ENCODE measurements around the gene SWI5.

The SWI5 gene

GRCh38 chr9:128257086-128257825 lies 18.8 kb upstream of the SWI5 start (continued):
- TF ChIP-seq GLIS3 (CRISPR knock-in tag; IDR thresholded peaks at IDR 0.05), result no peak
- TF ChIP-seq ZFP3 (CRISPR knock-in tag; IDR thresholded peaks at IDR 0.05), result no peak
- no peak for TF ChIP-seq ESRRG (CRISPR knock-in tag; IDR thresholded peaks at IDR 0.05)
- no peak for TF ChIP-seq ZNF70 (CRISPR knock-in tag; IDR thresholded peaks at IDR 0.05)
- TF ChIP-seq TOX (CRISPR knock-in tag; IDR thresholded peaks at IDR 0.05; ENCODE audit: borderline replicate concordance), result no peak
- no peak for TF ChIP-seq SNAI2 (CRISPR knock-in tag; IDR thresholded peaks at IDR 0.05)
- no peak for TF ChIP-seq ISL1 (CRISPR knock-in tag; IDR thresholded peaks at IDR 0.05)
- TF ChIP-seq BACH2 (CRISPR knock-in tag; IDR thresholded peaks at IDR 0.05; ENCODE audit: borderline replicate concordance), result no peak
- TF ChIP-seq ZNF565 (CRISPR knock-in tag; conservative IDR thresholded peaks at IDR 0.05; ENCODE audit: low read depth), result no peak

GRCh38 chr9:128257907-128258306 lies 18.2 kb upstream of the SWI5 start:
- no peak for ATAC-seq
- TF ChIP-seq PPARA (CRISPR knock-in tag; IDR thresholded peaks at IDR 0.05; ENCODE audit: borderline replicate concordance), result no peak
- TF ChIP-seq, protein P1, sequence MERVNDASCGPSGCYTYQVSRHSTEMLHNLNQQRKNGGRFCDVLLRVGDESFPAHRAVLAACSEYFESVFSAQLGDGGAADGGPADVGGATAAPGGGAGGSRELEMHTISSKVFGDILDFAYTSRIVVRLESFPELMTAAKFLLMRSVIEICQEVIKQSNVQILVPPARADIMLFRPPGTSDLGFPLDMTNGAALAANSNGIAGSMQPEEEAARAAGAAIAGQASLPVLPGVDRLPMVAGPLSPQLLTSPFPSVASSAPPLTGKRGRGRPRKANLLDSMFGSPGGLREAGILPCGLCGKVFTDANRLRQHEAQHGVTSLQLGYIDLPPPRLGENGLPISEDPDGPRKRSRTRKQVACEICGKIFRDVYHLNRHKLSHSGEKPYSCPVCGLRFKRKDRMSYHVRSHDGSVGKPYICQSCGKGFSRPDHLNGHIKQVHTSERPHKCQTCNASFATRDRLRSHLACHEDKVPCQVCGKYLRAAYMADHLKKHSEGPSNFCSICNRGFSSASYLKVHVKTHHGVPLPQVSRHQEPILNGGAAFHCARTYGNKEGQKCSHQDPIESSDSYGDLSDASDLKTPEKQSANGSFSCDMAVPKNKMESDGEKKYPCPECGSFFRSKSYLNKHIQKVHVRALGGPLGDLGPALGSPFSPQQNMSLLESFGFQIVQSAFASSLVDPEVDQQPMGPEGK (CRISPR knock-in tag; IDR thresholded peaks at IDR 0.05; ENCODE audit: borderline replicate concordance), result no peak
- no peak for TF ChIP-seq CSDC2 (CRISPR knock-in tag; IDR thresholded peaks at IDR 0.05)
- TF ChIP-seq TOX (CRISPR knock-in tag; IDR thresholded peaks at IDR 0.05; ENCODE audit: borderline replicate concordance), result no peak
- TF ChIP-seq RARB (CRISPR knock-in tag; IDR thresholded peaks at IDR 0.05), result no peak

- no peak for ATAC-seq
- TF ChIP-seq, protein P1 (CRISPR knock-in tag; IDR thresholded peaks at IDR 0.05; ENCODE audit: borderline replicate concordance), result no peak
- TF ChIP-seq BACH2 (CRISPR knock-in tag; IDR thresholded peaks at IDR 0.05; ENCODE audit: borderline replicate concordance) (no peak), POU6F1 (CRISPR knock-in tag; IDR thresholded peaks at IDR 0.05; ENCODE audit: borderline replicate concordance, low read depth) (no peak), ZFP30 (CRISPR knock-in tag; IDR thresholded peaks at IDR 0.05) (no peak), CSDC2 (CRISPR knock-in tag; IDR thresholded peaks at IDR 0.05) (no peak), RARB (CRISPR knock-in tag; IDR thresholded peaks at IDR 0.05) (no peak), ZNF70 (CRISPR knock-in tag; IDR thresholded peaks at IDR 0.05) (no peak), PPARA (CRISPR knock-in tag; IDR thresholded peaks at IDR 0.05; ENCODE audit: borderline replicate concordance) (no peak), ZC3H10 (CRISPR knock-in tag; IDR thresholded peaks at IDR 0.05) (no peak), ZNF8 (CRISPR knock-in tag; IDR thresholded peaks at IDR 0.05) (no peak), ISL1 (CRISPR knock-in tag; IDR thresholded peaks at IDR 0.05) (no peak), SNAI2 (CRISPR knock-in tag; IDR thresholded peaks at IDR 0.05) (no peak)
- TF ChIP-seq, protein P2, sequence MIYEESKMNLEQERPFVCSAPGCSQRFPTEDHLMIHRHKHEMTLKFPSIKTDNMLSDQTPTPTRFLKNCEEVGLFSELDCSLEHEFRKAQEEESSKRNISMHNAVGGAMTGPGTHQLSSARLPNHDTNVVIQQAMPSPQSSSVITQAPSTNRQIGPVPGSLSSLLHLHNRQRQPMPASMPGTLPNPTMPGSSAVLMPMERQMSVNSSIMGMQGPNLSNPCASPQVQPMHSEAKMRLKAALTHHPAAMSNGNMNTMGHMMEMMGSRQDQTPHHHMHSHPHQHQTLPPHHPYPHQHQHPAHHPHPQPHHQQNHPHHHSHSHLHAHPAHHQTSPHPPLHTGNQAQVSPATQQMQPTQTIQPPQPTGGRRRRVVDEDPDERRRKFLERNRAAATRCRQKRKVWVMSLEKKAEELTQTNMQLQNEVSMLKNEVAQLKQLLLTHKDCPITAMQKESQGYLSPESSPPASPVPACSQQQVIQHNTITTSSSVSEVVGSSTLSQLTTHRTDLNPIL (CRISPR knock-in tag; IDR thresholded peaks at IDR 0.05; ENCODE audit: low read depth), result no peak
Measured at GRCh38 chr9:128258326-128258725, 17.8 kb upstream of the SWI5 start.

- ATAC-seq, result no peak
- no peak for TF ChIP-seq ZNF565 (CRISPR knock-in tag; conservative IDR thresholded peaks at IDR 0.05; ENCODE audit: low read depth)
- TF ChIP-seq TOX (CRISPR knock-in tag; IDR thresholded peaks at IDR 0.05; ENCODE audit: borderline replicate concordance), result no peak
- no peak for TF ChIP-seq OSR1 (CRISPR knock-in tag; IDR thresholded peaks at IDR 0.05)
- no peak for TF ChIP-seq ZFP30 (CRISPR knock-in tag; IDR thresholded peaks at IDR 0.05)
- no peak for TF ChIP-seq ZNF70 (CRISPR knock-in tag; IDR thresholded peaks at IDR 0.05)
- TF ChIP-seq BACH2 (CRISPR knock-in tag; IDR thresholded peaks at IDR 0.05; ENCODE audit: borderline replicate concordance), result no peak
- no peak for TF ChIP-seq RARB (CRISPR knock-in tag; IDR thresholded peaks at IDR 0.05)
- TF ChIP-seq TCF4 (CRISPR knock-in tag; IDR thresholded peaks at IDR 0.05; ENCODE audit: borderline replicate concordance), result no peak
- TF ChIP-seq, protein P1 (CRISPR knock-in tag; IDR thresholded peaks at IDR 0.05; ENCODE audit: borderline replicate concordance), result no peak
Measured at GRCh38 chr9:128259156-128259555, 16.9 kb upstream of the SWI5 start.

All from SK-N-SH treated with all-trans-retinoic acid at 6 μM for 48 hours (cell line).